ENCODE data around the gene CRY1.
"Not testable (repeated sequence)": the region's sequence is repeated elsewhere in the genome, so short reads cannot be mapped to it uniquely, and the experiment has no call there.

CRY1 gene

GRCh38 chr12:107091381-107091780 is 2.0 kb downstream of the CRY1 start:
- H3K4me3 ChIP-seq (ENCODE audit: low read depth, low read length) = peak overlapping the region; percentile 26
- TF ChIP-seq CTCF (conservative IDR thresholded peaks at IDR 0.05; ENCODE audit: low read depth, low read length) = no peak
- DNase-seq (ENCODE audit: low read depth) = peak; percentile 53

GRCh38 chr12:107090711-107091110 is 2.6 kb downstream of the CRY1 start:
- no peak for DNase-seq (ENCODE audit: low read depth)
- TF ChIP-seq CTCF (conservative IDR thresholded peaks at IDR 0.05; ENCODE audit: low read depth, low read length) = no peak
- H3K4me3 ChIP-seq (ENCODE audit: low read depth, low read length) = no peak overlapping the region

- TF ChIP-seq CTCF (conservative IDR thresholded peaks at IDR 0.05; ENCODE audit: low read depth, low read length) = no peak
- DNase-seq (ENCODE audit: low read depth) = no peak
- no peak overlapping the region for H3K4me3 ChIP-seq (ENCODE audit: low read depth, low read length)
Measured at GRCh38 chr12:107088912-107089311, 4.4 kb downstream of the CRY1 start.

- no peak overlapping the region for H3K4me3 ChIP-seq (ENCODE audit: low read depth, low read length)
- no peak for DNase-seq (ENCODE audit: low read depth)
- no peak for TF ChIP-seq CTCF (conservative IDR thresholded peaks at IDR 0.05; ENCODE audit: low read depth, low read length)
Measured at GRCh38 chr12:107086314-107086713, 7.0 kb downstream of the CRY1 start.

- H3K4me3 ChIP-seq (ENCODE audit: low read depth, low read length) = no peak overlapping the region
- TF ChIP-seq CTCF (conservative IDR thresholded peaks at IDR 0.05; ENCODE audit: low read depth, low read length) = no peak
- DNase-seq (ENCODE audit: low read depth) = no peak
Measured at GRCh38 chr12:107081778-107082177, 11.6 kb downstream of the CRY1 start.

- no peak overlapping the region for H3K4me3 ChIP-seq (ENCODE audit: low read depth, low read length)
- no peak for DNase-seq (ENCODE audit: low read depth)
- no peak for TF ChIP-seq CTCF (conservative IDR thresholded peaks at IDR 0.05; ENCODE audit: low read depth, low read length)
Measured at GRCh38 chr12:107080299-107080698, 13.1 kb downstream of the CRY1 start.

- no peak overlapping the region for H3K4me3 ChIP-seq (ENCODE audit: low read depth, low read length)
- TF ChIP-seq CTCF (conservative IDR thresholded peaks at IDR 0.05; ENCODE audit: low read depth, low read length) = peak; percentile 71
- DNase-seq (ENCODE audit: low read depth) = peak; percentile 69
Measured at GRCh38 chr12:107079172-107080011, 14.0 kb downstream of the CRY1 start.

GRCh38 chr12:107073266-107073665 is 20.1 kb downstream of the CRY1 start:
- not testable (repeated sequence) for DNase-seq (ENCODE audit: low read depth)

More at GRCh38 chr12:107073266-107073665, 20.1 kb downstream of the CRY1 start:
- not testable (repeated sequence) for H3K4me3 ChIP-seq (ENCODE audit: low read depth, low read length)
